ENCODE measurements around the gene PEX12.

DNA sequence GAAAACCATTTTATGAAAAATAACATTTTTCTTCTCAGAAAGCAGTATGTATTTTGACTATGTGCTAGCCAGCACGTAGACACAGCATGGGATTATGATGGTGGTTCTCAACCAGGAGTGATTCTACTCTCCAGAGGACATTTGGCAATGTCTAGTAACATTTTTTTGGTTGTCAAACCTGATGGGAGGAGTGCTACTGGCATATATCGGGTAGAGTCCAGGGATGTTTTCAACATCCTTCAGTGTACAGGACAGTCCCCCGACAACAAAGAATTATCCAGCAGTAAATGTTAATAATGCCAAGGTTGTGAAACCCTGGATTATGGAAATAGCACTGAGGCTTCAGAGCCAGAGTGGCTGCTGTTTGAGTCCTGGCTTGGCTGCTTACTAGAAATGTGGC is 36.4 kb upstream of the PEX12 start:
- TF ChIP-seq POLR2AphosphoS5 (IDR thresholded peaks at IDR 0.05; ENCODE audit: low read depth, low read length) (no peak), POLR2A (IDR thresholded peaks at IDR 0.05; ENCODE audit: low read depth, low read length) (no peak), TAF1 (IDR thresholded peaks at IDR 0.05; ENCODE audit: low read depth, low read length) (no peak)

Measured in GM12891 (cell line).